Limb (tissue), 2 donors: ENCODE results near the gene MSL3.

Source experiments
- DNase-seq, 2 donors: peaks; one replicate each; pipeline ENCODE4 v3.0.0-alpha.2; 2016; ENCODE audit errors: extremely low spot score in 2 of 2

Gene MSL3

DNA sequence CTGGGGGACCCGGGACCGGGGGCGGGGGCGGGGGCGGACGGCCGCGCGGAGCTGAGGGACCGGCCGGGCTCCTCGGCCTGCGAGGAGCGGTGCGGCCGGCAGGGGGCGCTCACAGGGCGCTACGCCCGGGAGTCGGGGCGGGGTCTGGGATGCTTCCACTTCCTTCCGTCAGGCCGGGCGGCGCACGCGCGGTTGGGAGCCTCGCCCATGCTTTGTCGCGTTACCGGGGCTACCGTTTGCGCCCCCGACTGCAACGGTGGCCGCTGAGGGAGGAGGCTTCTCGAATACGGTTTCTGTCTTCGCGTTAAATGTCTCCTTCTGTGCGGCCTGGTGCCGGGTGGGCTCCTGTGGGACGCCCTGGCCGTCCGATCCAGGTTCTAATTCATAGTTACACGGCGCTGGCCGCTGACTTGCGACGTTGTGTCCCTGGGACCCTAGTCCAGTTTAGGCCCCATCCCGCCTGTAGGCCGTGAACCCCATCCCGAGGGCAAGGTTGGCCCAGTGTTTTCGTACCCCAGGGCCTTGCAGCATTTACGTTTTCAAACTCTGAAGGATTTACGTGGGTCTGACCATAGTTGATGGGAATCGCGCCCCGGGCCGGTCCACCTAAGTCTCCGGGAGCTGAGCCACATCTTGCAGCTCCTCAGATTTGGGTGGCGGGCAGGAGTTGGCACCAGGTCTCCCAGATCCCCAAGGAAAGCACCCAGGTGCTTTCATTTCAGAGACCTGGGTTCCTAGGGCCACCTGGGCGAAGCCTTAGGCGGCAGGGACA lies 549 bp downstream of the MSL3 start:
- DNase-seq, result peak; percentile 73 to 90

GRCh38 chrX:11759172-11759460 lies 1.1 kb downstream of the MSL3 start:
- no peak for DNase-seq

DNA sequence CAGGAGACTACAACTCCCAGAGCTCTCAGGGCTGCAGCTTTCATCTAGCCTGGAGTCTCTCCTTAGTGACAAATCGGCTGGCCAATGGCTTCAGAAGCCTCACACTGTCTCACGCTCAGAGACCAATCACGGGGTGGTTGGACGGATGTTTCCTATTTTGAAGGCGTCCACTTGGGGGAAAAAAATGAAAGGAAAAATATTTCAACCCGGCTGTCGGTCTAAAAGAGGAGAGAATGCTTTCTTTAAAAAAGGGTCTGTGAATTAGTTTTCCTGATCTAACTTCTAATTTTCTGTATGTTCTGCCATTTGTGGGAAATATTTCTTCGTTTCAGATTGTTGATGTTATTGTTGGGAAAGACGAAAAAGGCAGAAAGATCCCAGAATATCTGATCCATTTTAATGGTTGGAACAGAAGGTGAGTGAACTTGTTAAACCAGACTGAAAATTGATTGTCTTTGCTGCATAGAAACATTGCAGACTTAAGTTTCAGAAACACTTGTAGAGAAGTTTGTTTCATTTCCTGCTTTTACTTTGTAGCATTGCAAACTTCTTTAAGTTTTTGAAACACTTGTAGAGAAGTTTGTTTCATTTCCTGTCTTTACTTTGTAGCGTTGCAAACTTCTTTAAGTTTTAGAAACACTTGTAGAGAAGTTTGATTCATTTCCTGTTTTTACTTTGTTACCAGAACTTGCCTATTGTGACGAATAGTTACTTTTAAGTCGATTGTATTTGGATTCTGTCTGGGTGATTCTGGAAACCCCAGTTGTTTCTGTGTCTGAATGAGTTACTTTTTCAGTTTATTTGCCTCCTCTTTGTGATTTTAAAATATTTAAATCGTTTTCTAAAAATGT lies 1.6 kb downstream of the MSL3 start:
- DNase-seq, result peak; percentile 72 to 86

GRCh38 chrX:11760958-11761357 lies 2.9 kb downstream of the MSL3 start:
- no peak for DNase-seq

- DNase-seq, result no peak
Observed at GRCh38 chrX:11764602-11765067, 6.6 kb downstream of the MSL3 start.

GRCh38 chrX:11765449-11765848 lies 7.4 kb downstream of the MSL3 start:
- no peak for DNase-seq

DNA sequence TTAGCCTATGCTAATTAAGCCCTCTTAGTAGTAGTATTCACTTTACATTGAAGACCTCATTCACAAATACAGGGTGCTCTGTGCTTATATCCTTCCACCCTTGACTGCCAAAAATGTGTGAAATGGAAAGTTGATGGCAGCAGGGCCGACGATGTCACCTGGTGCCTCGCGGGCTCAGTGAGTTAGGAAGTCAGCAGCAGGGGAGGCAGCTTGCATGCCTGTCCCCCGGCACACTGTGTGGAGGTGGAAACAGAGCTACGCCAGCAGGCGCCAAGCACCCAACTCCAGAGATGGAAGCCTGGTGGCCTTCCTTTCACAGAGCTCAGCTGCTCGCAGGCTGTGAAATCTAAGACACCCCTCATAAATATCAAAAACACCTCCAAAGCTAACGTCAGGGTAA lies 8.4 kb downstream of the MSL3 start:
- no peak for DNase-seq

- no peak for DNase-seq
Observed at GRCh38 chrX:11768039-11768438, 10.0 kb downstream of the MSL3 start.

GRCh38 chrX:11770320-11770719 lies 12.3 kb downstream of the MSL3 start:
- peak; percentile 28 to 51 for DNase-seq

DNA sequence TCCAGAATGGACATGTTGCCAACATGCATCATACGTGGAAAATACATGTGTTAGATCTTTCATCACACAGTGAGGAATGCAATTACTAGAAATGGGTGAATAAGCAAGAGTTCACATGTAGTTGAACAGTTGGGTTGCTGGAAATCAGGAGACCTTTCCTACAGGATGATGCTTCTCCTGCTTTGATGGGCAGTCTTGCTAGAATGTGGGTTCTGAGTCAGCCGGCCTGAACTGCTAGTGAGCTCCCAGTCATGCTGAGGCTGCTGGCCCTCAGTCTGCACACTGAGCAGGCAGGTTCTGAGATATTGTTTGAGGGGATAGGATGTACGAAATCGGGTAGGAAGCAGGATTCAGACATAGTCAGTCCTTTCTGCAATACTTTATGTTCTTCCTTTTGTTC lies 20.2 kb downstream of the MSL3 start:
- DNase-seq, result no peak

- no peak for DNase-seq
Observed at GRCh38 chrX:11781133-11781532, 23.1 kb downstream of the MSL3 start.

DNA sequence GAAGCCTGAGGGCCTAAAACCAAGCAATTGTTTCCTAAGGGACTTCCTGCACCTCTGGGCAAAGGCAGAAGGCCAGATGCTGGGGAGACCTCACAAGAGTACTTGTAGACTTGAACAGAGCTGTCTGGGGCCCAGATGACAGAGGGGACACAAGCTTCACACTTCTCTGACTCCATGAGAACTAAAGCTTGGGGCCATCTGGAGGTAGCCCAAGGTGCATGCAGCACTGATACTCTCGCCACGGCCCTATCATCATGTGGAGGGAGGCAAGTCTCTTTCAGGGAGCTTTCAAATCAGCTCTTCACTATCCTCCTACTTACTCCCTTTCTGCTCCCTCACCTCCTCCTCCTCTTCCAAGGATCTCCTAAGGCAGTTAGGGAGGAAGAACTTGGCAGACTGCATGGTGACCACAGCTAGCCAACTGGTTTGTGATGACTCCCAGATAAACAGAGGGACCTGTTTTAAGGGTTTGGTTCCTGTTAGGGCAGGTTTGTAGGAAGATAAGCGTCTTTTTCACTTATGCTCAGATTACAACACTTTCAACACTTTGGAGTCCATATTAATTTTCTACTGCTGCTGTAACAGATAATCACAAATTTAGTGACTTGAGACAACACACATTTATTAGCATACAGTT lies 23.8 kb downstream of the MSL3 start:
- no peak for DNase-seq

DNA sequence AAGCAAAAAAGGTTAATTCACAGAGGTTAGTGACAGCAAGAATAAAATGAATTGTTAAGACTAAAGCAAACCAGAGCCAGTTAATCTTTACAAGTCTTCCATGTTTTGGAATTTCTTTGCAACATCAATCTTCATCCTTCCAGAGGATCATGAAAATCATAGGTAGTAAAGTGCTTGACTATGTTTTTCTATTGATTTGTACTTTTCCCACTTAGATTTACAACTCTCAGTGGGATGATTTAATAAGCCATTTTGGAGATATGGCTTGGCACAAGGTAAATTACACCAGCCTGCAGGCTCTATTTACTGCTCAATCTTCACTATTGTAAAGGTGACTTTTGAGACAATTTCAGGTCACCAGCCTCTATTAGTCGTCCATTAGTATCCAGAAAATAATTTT lies 26.5 kb downstream of the MSL3 start:
- no peak for DNase-seq

DNA sequence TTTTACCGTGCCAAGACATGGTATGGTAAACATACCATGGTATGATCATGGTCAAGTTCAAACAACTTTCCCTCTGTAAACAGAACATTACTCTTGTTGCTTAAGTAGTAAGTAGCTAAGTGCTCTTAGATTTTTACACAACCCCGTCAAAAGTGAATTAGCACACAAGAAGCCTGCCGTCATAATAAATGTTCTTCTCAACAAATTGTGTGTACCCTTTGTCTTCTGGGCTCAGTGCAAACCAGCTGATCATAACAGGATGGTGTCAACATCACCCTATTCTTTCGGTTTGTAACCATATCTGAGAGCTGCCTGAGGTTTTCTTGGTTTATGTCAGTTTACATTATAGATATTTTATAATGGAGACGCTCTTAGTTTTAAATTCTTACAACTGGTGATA lies 28.8 kb downstream of the MSL3 start:
- no peak for DNase-seq

DNA sequence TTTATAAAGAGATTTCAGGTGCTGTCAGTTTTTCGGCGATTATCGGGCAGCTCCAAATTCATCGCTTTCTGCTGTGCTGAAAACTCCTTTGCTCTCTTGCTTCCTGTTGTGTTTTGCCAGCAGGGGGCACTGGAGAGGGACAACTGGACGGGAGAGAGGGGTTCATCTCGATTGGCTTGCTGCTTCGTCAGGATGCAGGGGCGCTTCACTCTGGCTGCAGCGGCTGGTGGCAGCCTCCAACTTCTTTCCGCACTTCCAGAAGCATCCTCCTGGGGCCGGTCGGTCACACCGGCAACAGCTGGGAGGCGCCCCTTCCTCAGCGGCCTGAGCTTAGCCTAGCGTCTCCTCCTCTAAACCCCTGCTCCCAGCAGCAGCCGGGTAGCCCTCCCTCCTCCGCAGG lies 29.5 kb downstream of the MSL3 start:
- peak; percentile 14 to 66 for DNase-seq

GRCh38 chrX:11789809-11790208 lies 31.8 kb downstream of the MSL3 start:
- no peak for DNase-seq

GRCh38 chrX:11791090-11791489 lies 33.1 kb downstream of the MSL3 start:
- no peak for DNase-seq

- no peak for DNase-seq
Observed at GRCh38 chrX:11791537-11791936, 33.5 kb downstream of the MSL3 start.

DNA sequence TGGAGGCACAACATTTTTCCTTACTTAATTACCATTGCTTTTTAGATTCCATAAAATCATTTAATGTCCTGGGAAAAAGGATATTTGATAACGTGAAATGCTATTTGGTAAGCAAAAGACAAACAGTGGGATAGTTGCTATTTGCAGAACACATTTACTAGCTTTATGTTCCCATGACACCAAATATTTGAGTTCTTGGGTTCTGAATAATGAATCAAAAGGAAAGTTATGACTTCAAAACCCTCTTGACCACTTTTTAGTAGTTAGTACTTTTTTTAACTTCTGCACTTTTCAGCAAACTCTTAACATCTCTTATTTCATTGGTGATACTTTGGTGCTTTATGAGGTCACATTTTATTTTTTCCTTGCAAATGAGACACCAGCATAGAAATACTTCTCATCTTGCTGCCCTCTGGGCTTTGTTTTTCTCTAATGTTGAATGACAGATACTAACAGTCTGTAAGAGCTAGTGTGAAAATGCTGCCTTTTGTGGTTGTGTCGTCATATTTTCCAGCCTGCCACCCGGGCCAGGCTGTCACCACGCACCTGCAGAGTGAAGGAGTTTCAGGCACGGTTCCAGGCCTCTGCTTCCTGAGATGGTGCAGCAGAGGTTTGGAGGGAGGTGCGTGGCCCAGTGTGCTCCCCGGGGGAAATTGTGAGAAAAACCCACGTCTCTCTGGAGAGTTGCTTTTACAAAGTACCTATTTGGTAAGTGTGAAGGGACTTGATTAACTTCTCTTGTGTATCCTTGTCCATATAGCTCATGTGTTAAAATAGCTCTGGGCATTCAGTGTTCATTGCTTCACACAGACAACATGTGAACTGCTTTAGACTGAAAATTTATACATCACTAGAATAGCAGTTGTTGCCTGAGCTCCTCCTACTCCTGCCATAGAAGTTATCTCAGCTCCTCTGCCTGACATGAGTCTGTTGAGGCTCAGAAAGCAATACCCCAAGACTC lies 34.7 kb downstream of the MSL3 start:
- no peak for DNase-seq

DNA sequence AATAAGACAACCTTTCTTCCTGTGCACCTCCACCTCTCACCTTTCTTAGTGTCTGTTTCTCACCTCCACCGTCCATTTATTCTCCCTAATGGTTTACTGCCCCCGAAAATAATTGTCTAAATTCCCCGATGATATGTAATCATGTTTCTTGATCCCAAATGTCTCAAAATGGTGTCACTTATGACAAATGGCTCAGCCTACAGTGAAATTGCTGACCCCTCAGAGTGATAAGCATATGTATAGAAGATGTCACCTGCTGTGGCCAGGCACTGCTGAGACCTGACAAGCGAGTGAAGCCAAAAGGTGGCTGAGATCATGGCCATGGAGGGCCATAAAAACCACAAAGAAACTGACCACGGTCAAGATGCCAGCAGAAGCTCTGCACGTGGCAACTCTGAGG lies 35.7 kb downstream of the MSL3 start:
- DNase-seq, result no peak

- no peak for DNase-seq
Observed at GRCh38 chrX:11813341-11813740, 55.3 kb downstream of the MSL3 start.
